H1 (cell line): Measurements from ENCODE around the gene LOXL1. TPM values are rescaled to one million over a fixed set of nuclear protein-coding genes. Genes with fewer than 3 reads are reported as not detected.

Source experiments
- CTCF ChIA-PET: fragments of 300-600 bp; sonication (Branson Sonifier 250); formaldehyde crosslinking; loops from one replicate; lab custom pipeline; 2021; ENCODE audit not compliant: partially characterized antibody; lab: Charles Lee
- POLR2A ChIA-PET: fragments of 300-600 bp; sonication (Branson Sonifier 250); formaldehyde crosslinking; loops from one replicate; lab custom pipeline; 2021; ENCODE audit warnings: inconsistent platforms; ENCODE audit not compliant: partially characterized antibody; lab: Charles Lee
- DNase-seq, 2 experiments: peaks; one replicate each; pipeline versions ENCODE4 v3.0.0 to v3.0.0-alpha.2; 2010 to 2022; ENCODE audit warnings: low spot score in 2 of 2, low read depth in 1 of 2, mixed read lengths in 1 of 2
- FAIRE-seq: peaks from 2 replicates; lab custom pipeline; 2011; peaks lifted over from hg19 to GRCh38; lab: Jason Lieb, UNC
- H2AFZ ChIP-seq: 2 replicates; pipeline ENCODE4 v1.8.1; 2012; ENCODE audit warnings: low read length, inconsistent platforms
- H2AK5ac ChIP-seq: 2 replicates; pipeline ENCODE4 v1.6.1; 2013; ENCODE audit warnings: low read depth, low read length
- H2BK120ac ChIP-seq: replicated peaks from 2 replicates; pipeline ENCODE3; 2013; ENCODE audit warnings: low read depth, low read length, inconsistent platforms
- H2BK12ac ChIP-seq: 2 replicates; pipeline ENCODE4 v1.6.1; 2013; ENCODE audit warnings: low read depth, low read length
- H2BK15ac ChIP-seq: 2 replicates; pipeline ENCODE4 v1.6.1; 2013; ENCODE audit warnings: low read length
- H2BK20ac ChIP-seq: 2 replicates; pipeline ENCODE4 v1.6.1; 2013; ENCODE audit warnings: low read length
- H2BK5ac ChIP-seq: 2 replicates; pipeline ENCODE4 v1.6.1; 2013; ENCODE audit warnings: low read depth, low read length
- H3K14ac ChIP-seq: 2 replicates; pipeline ENCODE4 v1.6.1; 2013; ENCODE audit warnings: inconsistent platforms; ENCODE audit not compliant: insufficient read length
- H3K18ac ChIP-seq: 2 replicates; pipeline ENCODE4 v1.6.1; 2013; ENCODE audit warnings: low read length; ENCODE audit errors: extremely low read depth
- H3K23ac ChIP-seq: 2 replicates; pipeline ENCODE4 v1.6.1; 2013; ENCODE audit warnings: inconsistent platforms; ENCODE audit not compliant: insufficient read length
- H3K23me2 ChIP-seq: 2 replicates; pipeline ENCODE4 v1.6.1; 2013; ENCODE audit warnings: low read depth, low read length
- H3K27ac ChIP-seq: 2 replicates; pipeline ENCODE4 v1.6.1; 2011; ENCODE audit warnings: low read depth, low read length, inconsistent platforms
- H3K27me3 ChIP-seq, 4 experiments: replicated peaks in 1 of 4; 1 replicate in 1 of 4; 2 replicates in 3 of 4; pipeline versions ENCODE4 v1.6.1 to v1.8.1; 2011 to 2013; ENCODE audit warnings: low read length in 3 of 4, mild to moderate bottlenecking in 3 of 4, inconsistent platforms in 2 of 4, mixed read lengths in 2 of 4, moderate library complexity in 1 of 4; ENCODE audit not compliant: control insufficient read depth in 3 of 4, insufficient read depth in 3 of 4; ENCODE audit errors: extremely low read depth in 1 of 4
- H3K36me3 ChIP-seq, 4 experiments: 2 replicates each; pipeline versions ENCODE4 v1.6.1 to v1.8.1; 2011 to 2013; ENCODE audit warnings: mild to moderate bottlenecking in 4 of 4, low read length in 3 of 4, moderate library complexity in 2 of 4, control low read depth in 1 of 4, inconsistent platforms in 1 of 4; ENCODE audit not compliant: insufficient read depth in 4 of 4, control insufficient read depth in 2 of 4
- H3K4ac ChIP-seq: replicated peaks from 2 replicates; pipeline ENCODE3; 2013; ENCODE audit warnings: low read length, low read depth, mixed read lengths, inconsistent platforms; ENCODE audit not compliant: insufficient read length
- H3K4me1 ChIP-seq, 4 experiments: replicated peaks in 1 of 4; 1 replicate in 1 of 4; 2 replicates in 3 of 4; pipeline versions ENCODE4 v1.6.1 to v1.8.1; 2011 to 2013; ENCODE audit warnings: low read length in 3 of 4, inconsistent platforms in 2 of 4, mixed read lengths in 1 of 4; ENCODE audit not compliant: insufficient read depth in 4 of 4, control insufficient read depth in 3 of 4
- H3K4me2 ChIP-seq, 2 experiments: 2 replicates each; pipeline versions ENCODE4 v1.6.1 to v1.8.1; 2011 to 2013; ENCODE audit warnings: low read depth in 2 of 2, low read length in 2 of 2, control low read depth in 1 of 2, inconsistent platforms in 1 of 2, mild to moderate bottlenecking in 1 of 2; ENCODE audit not compliant: insufficient read depth in 1 of 2
- H3K4me3 ChIP-seq, 4 experiments: fragments of 200-600, 300-600 bp in 1 of 4; sonication (generic), shearing (Covaris generic), sonication (Bioruptor Twin) in 1 of 4; 2 replicates each; pipeline versions ENCODE4 v1.5.1 to v1.8.1; 2011 to 2016; ENCODE audit warnings: low read length in 4 of 4, low read depth in 3 of 4, control low read depth in 2 of 4, inconsistent platforms in 2 of 4, mild to moderate bottlenecking in 2 of 4, mixed read lengths in 1 of 4, moderate library complexity in 1 of 4; ENCODE audit not compliant: insufficient read depth in 2 of 4; ENCODE audit errors: extremely low read depth in 1 of 4
- H3K56ac ChIP-seq: replicated peaks from 2 replicates; pipeline ENCODE3; 2013; ENCODE audit warnings: low read depth, mild to moderate bottlenecking, mixed read lengths, low read length, inconsistent platforms; ENCODE audit not compliant: insufficient read length
- H3K79me1 ChIP-seq: 2 replicates; pipeline ENCODE4 v1.6.1; 2013; ENCODE audit warnings: low read depth, low read length, control low read depth
- H3K79me2 ChIP-seq, 2 experiments: 2 replicates each; pipeline versions ENCODE4 v1.6.1 to v1.8.1; 2012 to 2013; ENCODE audit warnings: low read length in 2 of 2, mild to moderate bottlenecking in 2 of 2, inconsistent platforms in 1 of 2; ENCODE audit not compliant: insufficient read depth in 2 of 2, control insufficient read depth in 1 of 2
- H3K9ac ChIP-seq, 4 experiments: replicated peaks in 1 of 4; 1 replicate in 1 of 4; 2 replicates in 3 of 4; pipeline versions ENCODE4 v1.6.1 to v1.8.1; 2011 to 2013; ENCODE audit warnings: low read depth in 3 of 4, low read length in 3 of 4, control low read depth in 2 of 4, mild to moderate bottlenecking in 2 of 4, moderate library complexity in 2 of 4, inconsistent platforms in 1 of 4; ENCODE audit errors: extremely low read depth in 1 of 4
- H3K9me3 ChIP-seq, 2 experiments: 2 replicates each; pipeline versions ENCODE4 v1.6.1 to v1.8.1; 2012 to 2013; ENCODE audit warnings: mild to moderate bottlenecking in 2 of 2, moderate library complexity in 2 of 2, control low read depth in 1 of 2, inconsistent platforms in 1 of 2, low read depth in 1 of 2, low read length in 1 of 2, mixed read lengths in 1 of 2; ENCODE audit not compliant: insufficient read depth in 2 of 2
- H4K20me1 ChIP-seq, 2 experiments: replicated peaks in 1 of 2; 2 replicates each; pipeline versions ENCODE3 to v1.8.1; 2011 to 2013; ENCODE audit warnings: inconsistent platforms in 2 of 2, low read length in 2 of 2, mild to moderate bottlenecking in 1 of 2; ENCODE audit not compliant: insufficient read depth in 2 of 2, control insufficient read depth in 1 of 2
- H4K5ac ChIP-seq: 2 replicates; pipeline ENCODE4 v1.6.1; 2013; ENCODE audit warnings: low read length, low read depth, mixed read lengths, inconsistent platforms; ENCODE audit not compliant: insufficient read length
- H4K8ac ChIP-seq: 2 replicates; pipeline ENCODE4 v1.8.0; 2013; ENCODE audit warnings: mild to moderate bottlenecking, moderate library complexity, low read length, inconsistent platforms; ENCODE audit not compliant: insufficient read depth; ENCODE audit errors: extremely low read depth
- H4K91ac ChIP-seq: replicated peaks from 2 replicates; pipeline ENCODE3; 2013; ENCODE audit warnings: low read length, mixed read lengths, inconsistent platforms; ENCODE audit not compliant: insufficient read length
- ASH2L ChIP-seq: fragments of 200-600, 300-600 bp; sonication (generic); IDR thresholded peaks from one replicate; pipeline ENCODE4 v1.7.1; 2017; ENCODE audit warnings: low read length
- CTBP2 ChIP-seq: IDR thresholded peaks from 2 replicates; pipeline ENCODE4 v1.7.0; 2011; ENCODE audit warnings: borderline replicate concordance, mild to moderate bottlenecking, moderate library complexity, mixed read lengths, low read length; ENCODE audit not compliant: insufficient read depth, insufficient read length
- EGR1 ChIP-seq: IDR thresholded peaks from 2 replicates; pipeline ENCODE4 v1.6.1; 2011; ENCODE audit warnings: low read depth, low read length, borderline replicate concordance
- EZH2 ChIP-seq: fragments of 200-600 bp; sonication (generic); IDR thresholded peaks from 2 replicates; pipeline ENCODE4 v1.7.1; 2012; ENCODE audit warnings: low read depth, mild to moderate bottlenecking, moderate library complexity, low read length, inconsistent platforms; ENCODE audit not compliant: severe bottlenecking
- FOSL1 ChIP-seq: IDR thresholded peaks from 2 replicates; pipeline ENCODE4 v1.6.1; 2011; ENCODE audit warnings: mild to moderate bottlenecking, low read depth, low read length, moderate library complexity; ENCODE audit not compliant: insufficient read depth
- GTF2F1 ChIP-seq: IDR thresholded peaks from 2 replicates; pipeline ENCODE4 v1.6.1; 2012; ENCODE audit warnings: low read depth, low read length, improper control_type of control experiment, borderline replicate concordance
- HDAC2 ChIP-seq, 2 experiments: fragments of 300-600 bp in 1 of 2; sonication (generic) in 1 of 2; IDR thresholded peaks; 2 replicates each; pipeline ENCODE4 v1.6.1; 2011 to 2012; ENCODE audit warnings: low read depth in 2 of 2, low read length in 2 of 2, mild to moderate bottlenecking in 2 of 2, moderate library complexity in 2 of 2, borderline replicate concordance in 1 of 2, inconsistent platforms in 1 of 2
- MAX ChIP-seq: IDR thresholded peaks from 2 replicates; pipeline ENCODE4 v1.6.1; 2012; ENCODE audit warnings: inconsistent platforms
- RAD21 ChIP-seq, 2 experiments: IDR thresholded peaks in 1 of 2; conservative IDR thresholded peaks in 1 of 2; 2 replicates each; pipeline ENCODE4 v1.6.1; 2011; ENCODE audit warnings: low read depth in 2 of 2, low read length in 2 of 2, improper control_type of control experiment in 1 of 2, inconsistent platforms in 1 of 2, mild to moderate bottlenecking in 1 of 2, moderate library complexity in 1 of 2
- RFX5 ChIP-seq: IDR thresholded peaks from 2 replicates; pipeline ENCODE4 v1.6.1; 2011; ENCODE audit warnings: low read depth, low read length, improper control_type of control experiment, borderline replicate concordance
- SAP30 ChIP-seq: fragments of 300-600 bp; sonication (generic); IDR thresholded peaks from 2 replicates; pipeline ENCODE4 v1.7.1; 2012; ENCODE audit warnings: low read length, moderate library complexity, mild to moderate bottlenecking, inconsistent platforms; ENCODE audit not compliant: insufficient read depth, insufficient replicate concordance
- SP1 ChIP-seq: IDR thresholded peaks from 2 replicates; pipeline ENCODE4 v1.6.1; 2011; ENCODE audit warnings: low read depth, low read length
- YY1 ChIP-seq: IDR thresholded peaks from 2 replicates; pipeline ENCODE4 v1.6.1; 2011; ENCODE audit warnings: low read depth, mild to moderate bottlenecking, low read length
- WGBS, 2 experiments: shearing (Covaris generic) in 1 of 2; methylation state at CpG; one replicate each; pipeline versions ENCODE4 v1.1.6 to v1.1.7; 2013 to 2015; ENCODE audit warnings: low lambda C conversion rate in 2 of 2, mixed read lengths in 2 of 2, inconsistent platforms in 1 of 2, low coverage in 1 of 2, missing lambda C conversion rate in 1 of 2; ENCODE audit not compliant: insufficient replicate concordance in 2 of 2, insufficient coverage in 1 of 2, insufficient read length in 1 of 2; ENCODE audit errors: extremely low coverage in 1 of 2, missing lambda C conversion rate in 1 of 2; 5-methylcytosine and 5-hydroxymethylcytosine counted together
- polyA plus RNA-seq, 7 experiments: library from polyadenylated mRNA; depleted of rRNA in 3 of 7; stranded (reverse) in 5 of 7; unstranded in 2 of 7; fragments of >200 nt in 5 of 7; fragments of 200-250 nt in 2 of 7; gene quantifications; 1 replicate in 5 of 7; 2 replicates in 1 of 7; 4 replicates in 1 of 7; pipeline versions ENCODE4 v1.2.1 to v1.2.3, GENCODE V29; 2011 to 2013; ENCODE audit warnings: missing spikeins in 2 of 7, mixed read lengths in 2 of 7
- total RNA-seq: library from RNA; stranded (reverse); fragmentation: NEBNext Ultra II Directional; extraction: Animal tissue kit (Norgen Biotek cat#: 25700); gene quantifications from 2 replicates; pipeline ENCODE4 v1.2.1, GENCODE V29; 2021

LOXL1 gene
- total and polyA plus RNA-seq, 2 of the 8 experiments (the other 6 are each of a cell fraction or from before 2014, with no cell fraction given) = 8.1 to 14.4 TPM

DNA sequence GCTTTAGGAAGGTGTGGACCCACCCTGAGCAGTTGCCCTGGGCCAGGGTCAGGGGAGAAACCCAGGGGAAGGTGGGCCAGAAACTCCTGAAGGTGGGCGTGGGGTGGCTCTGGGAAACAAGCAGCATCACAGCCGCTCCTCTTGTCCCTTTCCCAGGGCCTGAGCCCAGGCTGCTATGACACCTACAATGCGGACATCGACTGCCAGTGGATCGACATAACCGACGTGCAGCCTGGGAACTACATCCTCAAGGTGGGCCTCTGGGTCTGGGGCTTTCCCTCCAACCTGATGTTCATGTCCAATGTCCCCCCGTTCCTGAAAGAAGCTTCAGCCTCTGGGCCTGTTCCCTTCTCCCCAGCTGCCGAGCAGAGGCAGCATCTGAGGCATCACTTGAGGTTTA lies 21.4 kb downstream of the LOXL1 start:
- Histone ChIP-seq H4K91ac (no peak overlapping the region), H3K4me3 (no peak overlapping the region), H2AK5ac (no peak overlapping the region), H3K23ac (no peak overlapping the region), H3K9me3 (no peaks in the 10 kb centered on the region), H2BK20ac (no peak overlapping the region), H2BK5ac (no peak overlapping the region), H2AFZ (no peak overlapping the region), H2BK120ac (no peak overlapping the region), H3K56ac (no peak overlapping the region), H4K5ac (no peak overlapping the region), H3K79me2 (no peaks in the 10 kb centered on the region), H3K27me3 (no peaks in the 10 kb centered on the region), H3K23me2 (no peaks in the 10 kb centered on the region), H3K4me1 (peaks cover 6 to 16% (median 12%) of the 10 kb centered on the region in 4 experiments), H3K18ac (no peak overlapping the region), H3K79me1 (no peaks in the 10 kb centered on the region), H3K4ac (no peak overlapping the region), H3K4me2 (no peak overlapping the region), H3K14ac (no peak overlapping the region), H3K9ac (no peak overlapping the region), H2BK15ac (no peak overlapping the region), H4K8ac (no peak overlapping the region), H2BK12ac (no peak overlapping the region), H3K27ac (no peak overlapping the region), H4K20me1 (no peaks in the 10 kb centered on the region), H3K36me3 (no peaks in the 10 kb centered on the region)
- ChIA-PET POLR2A (no interaction called here), CTCF (interaction anchor here (1.3 to 1.5 kb wide), 3 partner anchors 13 to 88 kb away, joined by 4 to 8 read pairs (median 5); no protein-coding TSS in a partner anchor)
- 88% methylated on average over 9 of the region's 9 CpGs; no CpG with 5 or more reads in 1 of the 2 experiments for WGBS, 2 experiments
- FAIRE-seq (no peak), DNase-seq (no peak)
- TF ChIP-seq SP1 (no peak), EGR1 (no peak), HDAC2 (IDR thresholded peaks at IDR 0.05; ENCODE audit: borderline replicate concordance in 1 of 2, low read depth in 2 of 2, low read length in 2 of 2) (no peak), RFX5 (no peak), YY1 (no peak), GTF2F1 (no peak), SAP30 (no peak), EZH2 (no peak), FOSL1 (no peak), RAD21 (IDR thresholded peaks at IDR 0.05 in 1 of 2, conservative IDR thresholded peaks at IDR 0.05 in 1 of 2; ENCODE audit: low read depth in 2 of 2, low read length in 2 of 2) (no peak), CTBP2 (no peak), MAX (no peak), ASH2L (no peak)
